ENCODE measurements around the gene C15orf39. TPM values are rescaled to one million over a fixed set of nuclear protein-coding genes. Genes with fewer than 3 reads are reported as not detected.

Gene C15orf39
- total and polyA plus RNA-seq, 3 donors from 2014 or later = 167 to 321 (median 168) TPM

GRCh38 chr15:75209289-75209676, 7.6 kb downstream of the C15orf39 start:
- Histone ChIP-seq H3K27ac (no peak overlapping the region), H3K9me3 (no peaks in the 10 kb centered on the region), H3K36me3 (ENCODE audit: low read depth, missing control alignments) (no peaks in the 10 kb centered on the region), H3K4me1 (peaks cover 59% of the 10 kb centered on the region), H3K4me3 (no peak overlapping the region), H3K27me3 (no peaks in the 10 kb centered on the region)
- intact Hi-C loops (cut with DNase I; ENCODE audit: low total_unique reads) = no loop called here
- DNase-seq = no peak
- 45 to 71% methylated on average over 8 of the region's 8 CpGs for WGBS, 2 donors
- TF ChIP-seq POLR2A (IDR thresholded peaks at IDR 0.05) = no peak
- no peak for TF ChIP-seq CTCF (IDR thresholded peaks at IDR 0.05)

GRCh38 chr15:75210811-75211230, 9.1 kb downstream of the C15orf39 start:
- no peak for DNase-seq
- Histone ChIP-seq H3K4me1 (peaks cover 59% of the 10 kb centered on the region), H3K9me3 (no peaks in the 10 kb centered on the region), H3K27ac (no peak overlapping the region), H3K4me3 (no peak overlapping the region), H3K36me3 (ENCODE audit: low read depth, missing control alignments) (no peaks in the 10 kb centered on the region), H3K27me3 (no peaks in the 10 kb centered on the region)
- no peak for TF ChIP-seq CTCF (IDR thresholded peaks at IDR 0.05)
- TF ChIP-seq POLR2A (IDR thresholded peaks at IDR 0.05) = no peak
- WGBS, 2 donors = 74% methylated on average over 6 of the region's 7 CpGs; no CpG with 5 or more reads in 1 of the 2 donors
- intact Hi-C loops (cut with DNase I; ENCODE audit: low total_unique reads) = no loop called here

- DNase-seq = no peak
Observed at GRCh38 chr15:75211436-75212199, 9.9 kb downstream of the C15orf39 start.

GRCh38 chr15:75212200-75212858, 10.6 kb downstream of the C15orf39 start:
- DNase-seq = no peak
- intact Hi-C loops (cut with DNase I; ENCODE audit: low total_unique reads) = no loop called here
- Histone ChIP-seq H3K36me3 (ENCODE audit: low read depth, missing control alignments) (no peaks in the 10 kb centered on the region), H3K27me3 (no peaks in the 10 kb centered on the region), H3K27ac (no peak overlapping the region), H3K4me3 (no peak overlapping the region), H3K9me3 (no peaks in the 10 kb centered on the region), H3K4me1 (peaks cover 53% of the 10 kb centered on the region)
- TF ChIP-seq POLR2A (IDR thresholded peaks at IDR 0.05) (no peak), CTCF (IDR thresholded peaks at IDR 0.05) (no peak)
- 67 to 92% methylated on average over 2 to 7 of the region's 7 CpGs for WGBS, 2 donors

More at GRCh38 chr15:75211436-75212199, 9.9 kb downstream of the C15orf39 start:
- no peaks in the 10 kb centered on the region for H3K36me3 ChIP-seq (ENCODE audit: low read depth, missing control alignments)
- H3K4me1 ChIP-seq = peaks cover 59% of the 10 kb centered on the region
- intact Hi-C loops (cut with DNase I; ENCODE audit: low total_unique reads) = no loop called here
- no peaks in the 10 kb centered on the region for H3K9me3 ChIP-seq
- H3K4me3 ChIP-seq = no peak overlapping the region
- H3K27ac ChIP-seq = no peak overlapping the region
- 52 to 90% methylated on average over 5 to 9 of the region's 9 CpGs for WGBS, 2 donors
- TF ChIP-seq CTCF (IDR thresholded peaks at IDR 0.05) = no peak
- no peak for TF ChIP-seq POLR2A (IDR thresholded peaks at IDR 0.05)
- H3K27me3 ChIP-seq = no peaks in the 10 kb centered on the region
